H1 (cell line): Measurements from ENCODE around the gene GALNT13. TPM values are rescaled to one million over a fixed set of nuclear protein-coding genes. Genes with fewer than 3 reads are reported as not detected.

Source experiments
- CTCF ChIA-PET: fragments of 300-600 bp; sonication (Branson Sonifier 250); formaldehyde crosslinking; loops from one replicate; lab custom pipeline; 2021; ENCODE audit not compliant: partially characterized antibody; lab: Charles Lee
- POLR2A ChIA-PET: fragments of 300-600 bp; sonication (Branson Sonifier 250); formaldehyde crosslinking; loops from one replicate; lab custom pipeline; 2021; ENCODE audit warnings: inconsistent platforms; ENCODE audit not compliant: partially characterized antibody; lab: Charles Lee
- DNase-seq, 2 experiments: peaks; one replicate each; pipeline versions ENCODE4 v3.0.0 to v3.0.0-alpha.2; 2010 to 2022; ENCODE audit warnings: low spot score in 2 of 2, low read depth in 1 of 2, mixed read lengths in 1 of 2
- FAIRE-seq: peaks from 2 replicates; lab custom pipeline; 2011; peaks lifted over from hg19 to GRCh38; lab: Jason Lieb, UNC
- H2AFZ ChIP-seq: 2 replicates; pipeline ENCODE4 v1.8.1; 2012; ENCODE audit warnings: low read length, inconsistent platforms
- H2AK5ac ChIP-seq: 2 replicates; pipeline ENCODE4 v1.6.1; 2013; ENCODE audit warnings: low read depth, low read length
- H2BK120ac ChIP-seq: replicated peaks from 2 replicates; pipeline ENCODE3; 2013; ENCODE audit warnings: low read depth, low read length, inconsistent platforms
- H2BK12ac ChIP-seq: 2 replicates; pipeline ENCODE4 v1.6.1; 2013; ENCODE audit warnings: low read depth, low read length
- H2BK15ac ChIP-seq: 2 replicates; pipeline ENCODE4 v1.6.1; 2013; ENCODE audit warnings: low read length
- H2BK20ac ChIP-seq: 2 replicates; pipeline ENCODE4 v1.6.1; 2013; ENCODE audit warnings: low read length
- H2BK5ac ChIP-seq: 2 replicates; pipeline ENCODE4 v1.6.1; 2013; ENCODE audit warnings: low read depth, low read length
- H3K14ac ChIP-seq: 2 replicates; pipeline ENCODE4 v1.6.1; 2013; ENCODE audit warnings: inconsistent platforms; ENCODE audit not compliant: insufficient read length
- H3K18ac ChIP-seq: 2 replicates; pipeline ENCODE4 v1.6.1; 2013; ENCODE audit warnings: low read length; ENCODE audit errors: extremely low read depth
- H3K23ac ChIP-seq: 2 replicates; pipeline ENCODE4 v1.6.1; 2013; ENCODE audit warnings: inconsistent platforms; ENCODE audit not compliant: insufficient read length
- H3K23me2 ChIP-seq: 2 replicates; pipeline ENCODE4 v1.6.1; 2013; ENCODE audit warnings: low read depth, low read length
- H3K27ac ChIP-seq: 2 replicates; pipeline ENCODE4 v1.6.1; 2011; ENCODE audit warnings: low read depth, low read length, inconsistent platforms
- H3K27me3 ChIP-seq, 4 experiments: replicated peaks in 1 of 4; 1 replicate in 1 of 4; 2 replicates in 3 of 4; pipeline versions ENCODE4 v1.6.1 to v1.8.1; 2011 to 2013; ENCODE audit warnings: low read length in 3 of 4, mild to moderate bottlenecking in 3 of 4, inconsistent platforms in 2 of 4, mixed read lengths in 2 of 4, moderate library complexity in 1 of 4; ENCODE audit not compliant: control insufficient read depth in 3 of 4, insufficient read depth in 3 of 4; ENCODE audit errors: extremely low read depth in 1 of 4
- H3K36me3 ChIP-seq, 4 experiments: 2 replicates each; pipeline versions ENCODE4 v1.6.1 to v1.8.1; 2011 to 2013; ENCODE audit warnings: mild to moderate bottlenecking in 4 of 4, low read length in 3 of 4, moderate library complexity in 2 of 4, control low read depth in 1 of 4, inconsistent platforms in 1 of 4; ENCODE audit not compliant: insufficient read depth in 4 of 4, control insufficient read depth in 2 of 4
- H3K4ac ChIP-seq: replicated peaks from 2 replicates; pipeline ENCODE3; 2013; ENCODE audit warnings: low read length, low read depth, mixed read lengths, inconsistent platforms; ENCODE audit not compliant: insufficient read length
- H3K4me1 ChIP-seq, 4 experiments: replicated peaks in 1 of 4; 1 replicate in 1 of 4; 2 replicates in 3 of 4; pipeline versions ENCODE4 v1.6.1 to v1.8.1; 2011 to 2013; ENCODE audit warnings: low read length in 3 of 4, inconsistent platforms in 2 of 4, mixed read lengths in 1 of 4; ENCODE audit not compliant: insufficient read depth in 4 of 4, control insufficient read depth in 3 of 4
- H3K4me2 ChIP-seq, 2 experiments: 2 replicates each; pipeline versions ENCODE4 v1.6.1 to v1.8.1; 2011 to 2013; ENCODE audit warnings: low read depth in 2 of 2, low read length in 2 of 2, control low read depth in 1 of 2, inconsistent platforms in 1 of 2, mild to moderate bottlenecking in 1 of 2; ENCODE audit not compliant: insufficient read depth in 1 of 2
- H3K4me3 ChIP-seq, 4 experiments: fragments of 200-600, 300-600 bp in 1 of 4; sonication (generic), shearing (Covaris generic), sonication (Bioruptor Twin) in 1 of 4; 2 replicates each; pipeline versions ENCODE4 v1.5.1 to v1.8.1; 2011 to 2016; ENCODE audit warnings: low read length in 4 of 4, low read depth in 3 of 4, control low read depth in 2 of 4, inconsistent platforms in 2 of 4, mild to moderate bottlenecking in 2 of 4, mixed read lengths in 1 of 4, moderate library complexity in 1 of 4; ENCODE audit not compliant: insufficient read depth in 2 of 4; ENCODE audit errors: extremely low read depth in 1 of 4
- H3K56ac ChIP-seq: replicated peaks from 2 replicates; pipeline ENCODE3; 2013; ENCODE audit warnings: low read depth, mild to moderate bottlenecking, mixed read lengths, low read length, inconsistent platforms; ENCODE audit not compliant: insufficient read length
- H3K79me1 ChIP-seq: 2 replicates; pipeline ENCODE4 v1.6.1; 2013; ENCODE audit warnings: low read depth, low read length, control low read depth
- H3K79me2 ChIP-seq, 2 experiments: 2 replicates each; pipeline versions ENCODE4 v1.6.1 to v1.8.1; 2012 to 2013; ENCODE audit warnings: low read length in 2 of 2, mild to moderate bottlenecking in 2 of 2, inconsistent platforms in 1 of 2; ENCODE audit not compliant: insufficient read depth in 2 of 2, control insufficient read depth in 1 of 2
- H3K9ac ChIP-seq, 4 experiments: replicated peaks in 1 of 4; 1 replicate in 1 of 4; 2 replicates in 3 of 4; pipeline versions ENCODE4 v1.6.1 to v1.8.1; 2011 to 2013; ENCODE audit warnings: low read depth in 3 of 4, low read length in 3 of 4, control low read depth in 2 of 4, mild to moderate bottlenecking in 2 of 4, moderate library complexity in 2 of 4, inconsistent platforms in 1 of 4; ENCODE audit errors: extremely low read depth in 1 of 4
- H3K9me3 ChIP-seq, 2 experiments: 2 replicates each; pipeline versions ENCODE4 v1.6.1 to v1.8.1; 2012 to 2013; ENCODE audit warnings: mild to moderate bottlenecking in 2 of 2, moderate library complexity in 2 of 2, control low read depth in 1 of 2, inconsistent platforms in 1 of 2, low read depth in 1 of 2, low read length in 1 of 2, mixed read lengths in 1 of 2; ENCODE audit not compliant: insufficient read depth in 2 of 2
- H4K20me1 ChIP-seq, 2 experiments: replicated peaks in 1 of 2; 2 replicates each; pipeline versions ENCODE3 to v1.8.1; 2011 to 2013; ENCODE audit warnings: inconsistent platforms in 2 of 2, low read length in 2 of 2, mild to moderate bottlenecking in 1 of 2; ENCODE audit not compliant: insufficient read depth in 2 of 2, control insufficient read depth in 1 of 2
- H4K5ac ChIP-seq: 2 replicates; pipeline ENCODE4 v1.6.1; 2013; ENCODE audit warnings: low read length, low read depth, mixed read lengths, inconsistent platforms; ENCODE audit not compliant: insufficient read length
- H4K8ac ChIP-seq: 2 replicates; pipeline ENCODE4 v1.8.0; 2013; ENCODE audit warnings: mild to moderate bottlenecking, moderate library complexity, low read length, inconsistent platforms; ENCODE audit not compliant: insufficient read depth; ENCODE audit errors: extremely low read depth
- H4K91ac ChIP-seq: replicated peaks from 2 replicates; pipeline ENCODE3; 2013; ENCODE audit warnings: low read length, mixed read lengths, inconsistent platforms; ENCODE audit not compliant: insufficient read length
- CHD2 ChIP-seq: IDR thresholded peaks from 2 replicates; pipeline ENCODE4 v1.6.1; 2012; ENCODE audit warnings: low read length, improper control_type of control experiment
- CREB1 ChIP-seq: IDR thresholded peaks from 2 replicates; pipeline ENCODE4 v1.6.1; 2012; ENCODE audit warnings: inconsistent platforms
- CTCF ChIP-seq, 3 experiments: IDR thresholded peaks; 1 replicate in 2 of 3; 2 replicates in 1 of 3; pipeline versions ENCODE4 v1.5.1 to v1.6.1; 2011; ENCODE audit warnings: low read length in 3 of 3, mild to moderate bottlenecking in 3 of 3, inconsistent platforms in 2 of 3, low read depth in 1 of 3, moderate library complexity in 1 of 3; ENCODE audit not compliant: insufficient read depth in 1 of 3; ENCODE audit errors: control extremely low read depth in 1 of 3
- GABPA ChIP-seq: IDR thresholded peaks from 2 replicates; pipeline ENCODE4 v1.6.1; 2011; ENCODE audit warnings: mild to moderate bottlenecking, low read length, moderate library complexity, borderline replicate concordance; ENCODE audit not compliant: insufficient read depth
- HDAC6 ChIP-seq: IDR thresholded peaks from one replicate; pipeline ENCODE4 v1.7.1; 2012; ENCODE audit warnings: low read depth, mild to moderate bottlenecking, inconsistent platforms, low read length, moderate library complexity
- TAF7 ChIP-seq: optimal IDR thresholded peaks from 2 replicates; pipeline ENCODE3; 2011; ENCODE audit warnings: low read depth, mild to moderate bottlenecking, inconsistent platforms, low read length, moderate library complexity, borderline replicate concordance
- WGBS, 2 experiments: shearing (Covaris generic) in 1 of 2; methylation state at CpG; one replicate each; pipeline versions ENCODE4 v1.1.6 to v1.1.7; 2013 to 2015; ENCODE audit warnings: low lambda C conversion rate in 2 of 2, mixed read lengths in 2 of 2, inconsistent platforms in 1 of 2, low coverage in 1 of 2, missing lambda C conversion rate in 1 of 2; ENCODE audit not compliant: insufficient replicate concordance in 2 of 2, insufficient coverage in 1 of 2, insufficient read length in 1 of 2; ENCODE audit errors: extremely low coverage in 1 of 2, missing lambda C conversion rate in 1 of 2; 5-methylcytosine and 5-hydroxymethylcytosine counted together
- polyA plus RNA-seq, 7 experiments: library from polyadenylated mRNA; depleted of rRNA in 3 of 7; stranded (reverse) in 5 of 7; unstranded in 2 of 7; fragments of >200 nt in 5 of 7; fragments of 200-250 nt in 2 of 7; gene quantifications; 1 replicate in 5 of 7; 2 replicates in 1 of 7; 4 replicates in 1 of 7; pipeline versions ENCODE4 v1.2.1 to v1.2.3, GENCODE V29; 2011 to 2013; ENCODE audit warnings: missing spikeins in 2 of 7, mixed read lengths in 2 of 7
- total RNA-seq: library from RNA; stranded (reverse); fragmentation: NEBNext Ultra II Directional; extraction: Animal tissue kit (Norgen Biotek cat#: 25700); gene quantifications from 2 replicates; pipeline ENCODE4 v1.2.1, GENCODE V29; 2021

GALNT13 gene
- total and polyA plus RNA-seq, 2 of the 8 experiments (the other 6 are each of a cell fraction or from before 2014, with no cell fraction given), result 3.2 to 9.6 TPM

GRCh38 chr2:154437104-154437503, 565.4 kb downstream of the GALNT13 start:
- Histone ChIP-seq H2BK12ac (no peak overlapping the region), H3K79me2 (no peaks in the 10 kb centered on the region), H2BK15ac (no peak overlapping the region), H3K9me3 (no peaks in the 10 kb centered on the region), H3K36me3 (no peaks in the 10 kb centered on the region), H3K27me3 (no peaks in the 10 kb centered on the region), H2AK5ac (no peak overlapping the region), H4K8ac (no peak overlapping the region), H3K23me2 (no peaks in the 10 kb centered on the region), H3K56ac (no peak overlapping the region), H3K4me1 (no peaks in the 10 kb centered on the region), H3K14ac (no peak overlapping the region), H4K5ac (no peak overlapping the region), H3K4ac (no peak overlapping the region), H2BK5ac (no peak overlapping the region), H3K79me1 (no peaks in the 10 kb centered on the region), H3K9ac (no peak overlapping the region), H2BK120ac (no peak overlapping the region), H3K18ac (no peak overlapping the region), H3K4me3 (no peak overlapping the region), H4K20me1 (no peaks in the 10 kb centered on the region), H4K91ac (no peak overlapping the region), H3K27ac (no peak overlapping the region), H3K4me2 (no peak overlapping the region), H3K23ac (no peak overlapping the region), H2BK20ac (no peak overlapping the region), H2AFZ (no peak overlapping the region)
- TF ChIP-seq HDAC6 (no peak), CHD2 (no peak), TAF7 (no peak), GABPA (no peak), CTCF (IDR thresholded peaks at IDR 0.05; ENCODE audit: control extremely low read depth in 1 of 3, insufficient read depth in 1 of 3, low read depth in 1 of 3, low read length in 3 of 3) (no peak), CREB1 (no peak)
- WGBS, 2 experiments, result 83% methylated on average over 8 of the region's 8 CpGs; no CpG with 5 or more reads in 1 of the 2 experiments
- ChIA-PET CTCF (interaction anchor here (0.5 kb wide), 1 partner anchor 1371 kb away, joined by 3 read pairs; no protein-coding TSS in a partner anchor), POLR2A (no interaction called here)
- no peak for DNase-seq
- FAIRE-seq, result no peak
